H1 (cell line): ENCODE results near the gene CEMIP2. TPM values are rescaled to one million over a fixed set of nuclear protein-coding genes. Genes with fewer than 3 reads are reported as not detected.

Experiments used
- BCL11A ChIP-seq, 2 experiments: IDR thresholded peaks; one replicate each; pipeline ENCODE4 v1.6.1; 2011; ENCODE audit warnings: low read depth in 2 of 2, low read length in 2 of 2, mild to moderate bottlenecking in 2 of 2
- CEBPB ChIP-seq: IDR thresholded peaks from 2 replicates; pipeline ENCODE4 v1.6.1; 2012; ENCODE audit warnings: low read depth, low read length
- CHD7 ChIP-seq: fragments of 300-600 bp; sonication (generic); IDR thresholded peaks from 2 replicates; pipeline ENCODE4 v1.7.1; 2012; ENCODE audit warnings: low read length, moderate library complexity, mild to moderate bottlenecking, inconsistent platforms; ENCODE audit not compliant: insufficient replicate concordance
- JUND ChIP-seq: IDR thresholded peaks from 2 replicates; pipeline ENCODE4 v1.6.1; 2011; ENCODE audit warnings: mild to moderate bottlenecking, improper control_type of control experiment, low read length
- KDM4A ChIP-seq: IDR thresholded peaks from one replicate; pipeline ENCODE4 v1.7.1; 2012; ENCODE audit warnings: low read depth, mild to moderate bottlenecking, moderate library complexity, low read length, inconsistent platforms; ENCODE audit not compliant: severe bottlenecking
- POLR2A ChIP-seq, 2 experiments: IDR thresholded peaks; 1 replicate in 1 of 2; 2 replicates in 1 of 2; pipeline ENCODE4 v1.6.1; 2011; ENCODE audit warnings: low read depth in 2 of 2, low read length in 2 of 2, mild to moderate bottlenecking in 2 of 2; ENCODE audit errors: control extremely low read depth in 1 of 2
- POLR2AphosphoS5 ChIP-seq: IDR thresholded peaks from 2 replicates; pipeline ENCODE4 v1.6.1; 2011; ENCODE audit warnings: low read depth, low read length
- RNF2 ChIP-seq: fragments of 200-900, 300-1000 bp; sonication (generic); IDR thresholded peaks from 2 replicates; pipeline ENCODE4 v1.7.1; 2016; ENCODE audit warnings: borderline replicate concordance, low read depth, mild to moderate bottlenecking, antibody characterized with exemption, low read length; ENCODE audit not compliant: poor library complexity, severe bottlenecking; ENCODE audit errors: missing control alignments
- SAP30 ChIP-seq: fragments of 300-600 bp; sonication (generic); IDR thresholded peaks from 2 replicates; pipeline ENCODE4 v1.7.1; 2012; ENCODE audit warnings: low read length, moderate library complexity, mild to moderate bottlenecking, inconsistent platforms; ENCODE audit not compliant: insufficient read depth, insufficient replicate concordance
- SIN3A ChIP-seq, 2 experiments: IDR thresholded peaks in 1 of 2; conservative IDR thresholded peaks in 1 of 2; 2 replicates each; pipeline ENCODE4 v1.6.1; 2011 to 2012; ENCODE audit warnings: low read length in 2 of 2, improper control_type of control experiment in 1 of 2, low read depth in 1 of 2, mild to moderate bottlenecking in 1 of 2
- SIRT6 ChIP-seq: IDR thresholded peaks from one replicate; pipeline ENCODE4 v1.7.1; 2012; ENCODE audit warnings: low read length, inconsistent platforms
- TAF7 ChIP-seq: optimal IDR thresholded peaks from 2 replicates; pipeline ENCODE3; 2011; ENCODE audit warnings: low read depth, mild to moderate bottlenecking, inconsistent platforms, low read length, moderate library complexity, borderline replicate concordance
- polyA plus RNA-seq, 7 experiments: library from polyadenylated mRNA; depleted of rRNA in 3 of 7; stranded (reverse) in 5 of 7; unstranded in 2 of 7; fragments of >200 nt in 5 of 7; fragments of 200-250 nt in 2 of 7; gene quantifications; 1 replicate in 5 of 7; 2 replicates in 1 of 7; 4 replicates in 1 of 7; pipeline versions ENCODE4 v1.2.1 to v1.2.3, GENCODE V29; 2011 to 2013; ENCODE audit warnings: missing spikeins in 2 of 7, mixed read lengths in 2 of 7
- total RNA-seq: library from RNA; stranded (reverse); fragmentation: NEBNext Ultra II Directional; extraction: Animal tissue kit (Norgen Biotek cat#: 25700); gene quantifications from 2 replicates; pipeline ENCODE4 v1.2.1, GENCODE V29; 2021

Gene CEMIP2
- total and polyA plus RNA-seq, 2 of the 8 experiments (the other 6 are each of a cell fraction or from before 2014, with no cell fraction given), result 25.2 to 52.1 TPM

- TF ChIP-seq CHD7 (no peak), KDM4A (no peak), BCL11A (IDR thresholded peaks at IDR 0.05; ENCODE audit: low read depth in 2 of 2, low read length in 2 of 2) (no peak), SIN3A (conservative IDR thresholded peaks at IDR 0.05 in 1 of 2, IDR thresholded peaks at IDR 0.05 in 1 of 2; ENCODE audit: low read depth in 1 of 2, low read length in 2 of 2) (no peak), POLR2AphosphoS5 (no peak), SAP30 (no peak), POLR2A (IDR thresholded peaks at IDR 0.05; ENCODE audit: control extremely low read depth in 1 of 2, low read depth in 2 of 2, low read length in 2 of 2) (no peak), JUND (no peak), TAF7 (no peak), SIRT6 (no peak), RNF2 (no peak), CEBPB (no peak)
Measured at GRCh38 chr9:71774920-71775319, 6.6 kb upstream of the CEMIP2 start (continued).
